HAP-1 (cell line): ENCODE results near the gene UGT3A2.

Experiments
- DNase-seq, 2 experiments: peaks; one replicate each; pipeline ENCODE4 v3.0.0-alpha.2; 2016 to 2020; ENCODE audit warnings: low spot score in 2 of 2
- H3K27me3 ChIP-seq: fragments of 250-450 bp; sonication (Bioruptor Pico); 2 replicates; pipeline ENCODE4 v1.5.1; 2020; ENCODE audit warnings: low read depth, mild to moderate bottlenecking, moderate library complexity
- H3K36me3 ChIP-seq: fragments of 250-450 bp; sonication (Bioruptor Pico); replicated peaks from 2 replicates; pipeline ENCODE4 v1.5.1; 2020; ENCODE audit warnings: mild to moderate bottlenecking
- H3K4me1 ChIP-seq: fragments of 250-450 bp; sonication (Bioruptor Pico); 2 replicates; pipeline ENCODE4 v1.5.1; 2020; ENCODE audit warnings: mild to moderate bottlenecking
- H3K4me3 ChIP-seq: fragments of 250-450 bp; sonication (Bioruptor Pico); 2 replicates; pipeline ENCODE4 v1.5.1; 2020; ENCODE audit warnings: mild to moderate bottlenecking, moderate library complexity
- H3K9me3 ChIP-seq: fragments of 250-450 bp; sonication (Bioruptor Pico); 2 replicates; pipeline ENCODE4 v1.5.1; 2020; ENCODE audit warnings: mild to moderate bottlenecking, moderate library complexity
- in situ Hi-C: fragments of 300-500 bp; cut with MboI; formaldehyde crosslinking; loops from 3 replicates; pipeline ENCODE4 v1.14.3; 2020; ENCODE audit warnings: low sequenced_read_pairs, inconsistent platforms, mixed read lengths

The UGT3A2 gene

GRCh38 chr5:36017004-36017403 is 49.7 kb downstream of the UGT3A2 start:
- 0 out of 2 replicates have a peak, but pooled peaks cover 4% of the 10 kb centered on the region for H3K9me3 ChIP-seq
- DNase-seq: no peak
- H3K27me3 ChIP-seq: no peaks in the 10 kb centered on the region
- no peaks in the 10 kb centered on the region for H3K4me1 ChIP-seq
- H3K4me3 ChIP-seq: no peak overlapping the region
- in situ Hi-C loops: no loop called here
- no peaks in the 10 kb centered on the region for H3K36me3 ChIP-seq

DNA sequence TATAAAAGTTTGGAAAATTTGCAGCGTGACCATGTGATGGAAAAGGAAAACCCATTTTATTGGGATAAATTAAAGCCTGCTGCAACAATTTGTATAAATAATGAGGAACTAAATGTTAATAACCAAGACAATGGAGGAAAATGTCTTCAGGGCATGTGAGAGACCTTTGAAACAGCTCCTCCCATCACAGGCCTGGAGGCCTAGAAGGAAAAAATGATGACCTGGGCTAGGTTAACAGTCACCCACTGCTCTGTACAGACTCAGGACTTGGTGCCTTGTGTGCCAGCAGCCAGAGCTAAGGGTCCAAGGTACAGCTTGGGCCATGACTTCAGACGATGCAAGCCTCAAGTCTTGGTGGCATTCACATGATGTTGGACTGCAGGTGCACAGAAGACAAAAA is 53.5 kb downstream of the UGT3A2 start:
- no peak for DNase-seq
- no peaks in the 10 kb centered on the region for H3K4me1 ChIP-seq
- H3K36me3 ChIP-seq: no peaks in the 10 kb centered on the region
- no peak overlapping the region for H3K4me3 ChIP-seq
- H3K9me3 ChIP-seq: 0 out of 2 replicates have a peak, but pooled peaks cover 4% of the 10 kb centered on the region
- in situ Hi-C loops: no loop called here
- H3K27me3 ChIP-seq: no peaks in the 10 kb centered on the region

DNA sequence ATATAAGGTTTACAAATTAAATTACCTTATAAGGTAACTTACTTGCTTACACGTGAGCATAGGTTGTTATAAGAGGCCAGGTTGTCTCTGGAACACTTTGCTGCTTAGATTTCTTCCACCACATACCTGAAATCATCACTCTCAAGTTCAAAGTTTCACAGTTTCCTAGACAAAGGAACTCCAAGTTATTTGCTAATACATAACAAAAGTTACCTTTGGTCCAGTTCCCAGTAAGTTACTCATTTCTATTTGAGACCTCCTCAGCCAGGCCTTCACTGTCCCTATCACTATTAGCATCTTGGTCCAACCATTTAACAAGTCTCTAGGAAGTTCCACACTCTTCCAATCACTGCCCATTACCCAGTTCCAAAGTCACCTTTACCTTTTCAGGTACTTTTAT is 57.0 kb downstream of the UGT3A2 start:
- H3K9me3 ChIP-seq: 0 out of 2 replicates have a peak, but pooled peaks cover 4% of the 10 kb centered on the region
- in situ Hi-C loops: no loop called here
- H3K27me3 ChIP-seq: no peaks in the 10 kb centered on the region
- no peaks in the 10 kb centered on the region for H3K4me1 ChIP-seq
- no peak for DNase-seq
- H3K4me3 ChIP-seq: no peak overlapping the region
- no peaks in the 10 kb centered on the region for H3K36me3 ChIP-seq

DNA sequence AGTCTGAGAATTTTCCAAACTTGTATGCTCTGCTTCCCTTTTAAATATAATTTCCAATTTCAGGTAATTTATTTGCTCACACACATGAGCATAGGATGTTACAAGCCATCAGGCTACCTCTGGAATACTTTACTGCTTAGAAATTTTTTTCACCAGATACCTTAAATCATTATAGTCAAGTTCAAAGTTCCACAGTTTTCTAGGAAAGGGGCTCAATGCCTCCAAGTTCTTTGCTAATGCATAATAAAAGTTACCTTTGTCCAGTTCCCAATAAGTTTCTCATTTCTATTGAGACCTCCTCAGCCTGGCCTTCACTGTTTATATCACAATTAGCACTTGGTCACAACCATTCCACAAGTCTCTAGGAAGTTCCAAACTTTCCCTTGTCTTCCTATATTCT is 59.3 kb downstream of the UGT3A2 start:
- Histone ChIP-seq H3K36me3 (no peaks in the 10 kb centered on the region), H3K4me3 (no peak overlapping the region), H3K27me3 (no peaks in the 10 kb centered on the region), H3K9me3 (no peaks in the 10 kb centered on the region), H3K4me1 (no peaks in the 10 kb centered on the region)
- no peak for DNase-seq
- in situ Hi-C loops: no loop called here

DNA sequence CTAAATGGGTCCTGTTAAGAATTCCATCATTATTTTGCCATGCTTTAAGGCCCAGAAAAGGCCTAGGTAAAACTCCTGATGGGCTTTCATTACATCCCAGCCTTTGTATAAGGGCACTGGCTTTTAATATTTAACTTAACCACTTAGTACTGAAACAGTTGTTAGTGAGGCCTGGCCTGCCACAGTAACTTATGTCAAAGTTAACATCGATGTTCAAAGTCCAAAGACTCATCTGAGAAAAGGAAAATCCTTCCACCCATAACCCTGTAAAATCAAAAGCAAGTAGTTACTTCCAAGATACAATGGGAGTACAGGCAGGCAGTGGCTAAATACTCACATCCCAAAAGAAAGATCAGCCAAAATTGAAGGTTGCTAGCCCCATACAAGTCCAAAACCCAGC is 60.5 kb downstream of the UGT3A2 start:
- DNase-seq: no peak

DNA sequence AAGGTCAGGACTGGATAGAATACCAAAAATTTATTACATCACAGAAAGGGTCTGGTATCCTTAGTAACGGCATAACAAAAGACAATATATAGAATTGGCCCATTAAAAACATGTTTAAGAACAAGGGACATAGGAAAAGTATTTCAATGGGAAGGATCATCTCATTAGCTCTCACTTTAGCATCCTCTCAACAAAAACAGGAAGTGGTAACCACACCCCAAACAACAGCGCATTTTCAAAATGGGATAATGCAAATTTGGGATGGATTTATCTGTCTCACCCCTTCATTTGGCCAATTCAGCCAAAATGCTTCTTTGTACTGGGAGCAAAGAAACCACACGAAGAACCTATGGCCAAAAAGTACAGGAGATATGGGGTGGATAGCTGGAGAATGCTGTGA is 65.7 kb downstream of the UGT3A2 start:
- Histone ChIP-seq H3K4me3 (no peak overlapping the region), H3K27me3 (no peaks in the 10 kb centered on the region), H3K36me3 (no peaks in the 10 kb centered on the region), H3K9me3 (no peaks in the 10 kb centered on the region; the same call in 1 of the 2 replicates), H3K4me1 (no peaks in the 10 kb centered on the region)
- in situ Hi-C loops: no loop called here
- no peak for DNase-seq

More for the DNA sequence above, 60.5 kb downstream of the UGT3A2 start:
- no peaks in the 10 kb centered on the region for H3K4me1 ChIP-seq
- H3K36me3 ChIP-seq: no peaks in the 10 kb centered on the region
- no peaks in the 10 kb centered on the region for H3K9me3 ChIP-seq
- no peaks in the 10 kb centered on the region for H3K27me3 ChIP-seq
- in situ Hi-C loops: no loop called here
- H3K4me3 ChIP-seq: no peak overlapping the region

DNA sequence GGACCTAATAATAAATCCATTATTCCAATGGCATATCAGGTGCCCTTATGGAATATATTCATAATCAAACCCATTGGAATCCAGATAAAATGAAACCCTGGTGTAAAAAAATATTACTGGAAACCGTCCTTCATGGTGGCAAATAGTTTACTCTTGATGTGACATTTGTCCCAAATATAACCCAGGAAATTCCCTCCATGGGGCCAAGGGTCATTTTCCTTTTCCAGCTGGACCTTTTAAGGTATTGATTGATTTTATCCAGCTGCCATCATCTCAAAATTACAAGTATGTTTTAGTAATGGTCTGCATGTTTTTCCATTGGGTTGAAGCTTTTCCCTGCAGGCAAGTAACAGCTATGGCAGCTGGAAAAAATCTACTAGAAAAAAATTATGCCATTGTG is 67.1 kb downstream of the UGT3A2 start:
- Histone ChIP-seq H3K9me3 (no peaks in the 10 kb centered on the region; the same call in 1 of the 2 replicates), H3K4me1 (no peaks in the 10 kb centered on the region), H3K36me3 (no peaks in the 10 kb centered on the region), H3K4me3 (no peak overlapping the region), H3K27me3 (0 out of 2 replicates have a peak, but pooled peaks cover 2% of the 10 kb centered on the region)
- no peak for DNase-seq
- in situ Hi-C loops: no loop called here

DNA sequence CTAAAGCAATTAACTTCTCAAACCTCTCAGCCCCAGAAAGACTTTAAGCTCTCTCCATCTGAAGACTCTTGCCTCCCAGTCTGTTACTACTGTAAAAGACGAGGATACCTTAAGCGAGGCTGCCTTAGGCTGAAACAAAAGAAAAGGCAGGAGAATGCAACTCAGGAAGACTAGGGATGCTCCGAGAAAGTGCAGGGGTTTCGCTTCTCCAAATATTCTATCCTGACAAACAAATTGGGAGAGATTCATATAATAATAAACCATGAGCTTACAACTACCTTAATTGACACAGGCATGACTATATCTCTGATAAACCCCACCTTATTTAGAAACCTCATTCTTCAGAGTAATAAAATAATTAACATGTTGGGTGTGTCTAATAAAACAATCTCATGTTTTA is 70.6 kb downstream of the UGT3A2 start:
- in situ Hi-C loops: no loop called here
- 0 out of 2 replicates have a peak, but pooled peaks cover 2% of the 10 kb centered on the region for H3K27me3 ChIP-seq
- H3K4me1 ChIP-seq: no peaks in the 10 kb centered on the region

GRCh38 chr5:35990941-35991611 is 75.6 kb downstream of the UGT3A2 start, which contains the start of gene UGT3A1:
Gene UGT3A1, minus strand, starts transcription at chr5:35991390. Its CDS starts 150 bp downstream, at chr5:35991240.
- no peaks in the 10 kb centered on the region for H3K36me3 ChIP-seq
- no peak for DNase-seq
- H3K4me3 ChIP-seq: no peak within 1 kb of the TSS
- no peaks in the 10 kb centered on the region for H3K4me1 ChIP-seq
- H3K27me3 ChIP-seq: 0 out of 2 replicates have a peak, but pooled peaks cover 2% of the 10 kb centered on the region
- H3K9me3 ChIP-seq: no peaks in the 10 kb centered on the region; the same call in 1 of the 2 replicates
- in situ Hi-C loops: no loop called here

More for the DNA sequence above, 70.6 kb downstream of the UGT3A2 start:
- H3K4me3 ChIP-seq: no peak overlapping the region
- H3K36me3 ChIP-seq: no peaks in the 10 kb centered on the region
- DNase-seq: no peak
- no peaks in the 10 kb centered on the region; the same call in 1 of the 2 replicates for H3K9me3 ChIP-seq

GRCh38 chr5:35990520-35990919 is 76.2 kb downstream of the UGT3A2 start:
- H3K4me3 ChIP-seq: no peak overlapping the region
- 0 out of 2 replicates have a peak, but pooled peaks cover 2% of the 10 kb centered on the region for H3K27me3 ChIP-seq
- in situ Hi-C loops: no loop called here
- H3K4me1 ChIP-seq: no peaks in the 10 kb centered on the region
- H3K9me3 ChIP-seq: no peaks in the 10 kb centered on the region
- DNase-seq: no peak
- no peaks in the 10 kb centered on the region for H3K36me3 ChIP-seq

DNA sequence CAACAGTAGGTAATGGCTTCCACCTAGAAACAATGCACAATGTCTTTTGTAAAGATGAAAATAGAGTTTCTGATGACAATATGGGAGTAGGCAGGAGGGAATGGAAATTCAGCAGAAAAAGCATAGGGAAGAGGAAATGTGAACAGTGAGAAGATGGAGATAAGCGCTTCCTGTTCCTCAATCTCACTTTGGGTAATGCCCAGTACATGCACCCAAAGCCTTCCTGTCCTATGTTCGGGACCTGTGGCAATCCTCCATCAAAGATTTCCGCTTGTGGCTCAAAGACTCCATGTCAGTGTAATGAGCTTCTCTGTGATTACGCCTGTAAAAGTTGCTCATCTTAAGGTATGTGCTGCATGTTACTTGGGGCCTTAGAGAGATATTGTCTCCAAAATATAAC is 78.2 kb downstream of the UGT3A2 start:
- in situ Hi-C loops: no loop called here
- Histone ChIP-seq H3K36me3 (no peaks in the 10 kb centered on the region), H3K9me3 (no peaks in the 10 kb centered on the region), H3K4me3 (no peak overlapping the region), H3K4me1 (no peaks in the 10 kb centered on the region), H3K27me3 (no peaks in the 10 kb centered on the region)
- no peak for DNase-seq

DNA sequence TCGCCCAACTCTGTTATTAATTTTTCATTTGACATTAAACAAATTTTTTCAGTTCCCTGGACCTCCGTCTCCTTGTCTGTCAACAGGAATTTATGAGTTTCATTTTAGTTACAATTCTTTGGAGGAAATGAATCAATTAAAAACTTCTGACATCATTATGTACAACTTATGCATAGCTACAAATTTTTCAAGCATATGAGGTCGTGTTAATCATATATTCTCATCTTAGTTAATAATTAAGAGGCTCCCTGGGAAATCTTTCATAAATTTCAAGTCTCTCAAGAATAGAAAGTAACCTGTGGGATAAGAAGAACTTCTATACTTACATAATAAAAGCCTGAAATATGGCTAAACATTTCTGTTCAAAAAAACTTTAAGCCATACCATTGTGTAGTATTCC is 78.9 kb downstream of the UGT3A2 start:
- in situ Hi-C loops: no loop called here
- H3K9me3 ChIP-seq: no peaks in the 10 kb centered on the region
- H3K27me3 ChIP-seq: no peaks in the 10 kb centered on the region
- no peak for DNase-seq
- no peaks in the 10 kb centered on the region for H3K36me3 ChIP-seq
- no peaks in the 10 kb centered on the region for H3K4me1 ChIP-seq
- no peak overlapping the region for H3K4me3 ChIP-seq
